ENCODE measurements around the gene ESYT2. TPM values are rescaled to one million over a fixed set of nuclear protein-coding genes. Genes with fewer than 3 reads are reported as not detected.

Gene ESYT2
- total RNA-seq, 1 donor from 2014 or later: 23.3 TPM

GRCh38 chr7:158784270-158784669 lies 45.0 kb downstream of the ESYT2 start:
- H3K36me3 Mint-ChIP-seq (ENCODE audit: low read depth): peaks cover 2% of the 10 kb centered on the region
- DNase-seq (ENCODE audit: low read depth, low spot score): no peak
- no peaks in the 10 kb centered on the region for H3K4me1 Mint-ChIP-seq
- H3K27ac Mint-ChIP-seq (ENCODE audit: unreplicated experiment): no peak overlapping the region
- H3K27me3 Mint-ChIP-seq (ENCODE audit: low read depth): no peaks in the 10 kb centered on the region
- no peaks in the 10 kb centered on the region for H3K9me3 Mint-ChIP-seq
- TF ChIP-seq CTCF (conservative IDR thresholded peaks at IDR 0.05): no peak
- H3K4me3 Mint-ChIP-seq: no peak overlapping the region

GRCh38 chr7:158783595-158783994 lies 45.7 kb downstream of the ESYT2 start:
- Mint-ChIP-seq H3K4me1 (no peaks in the 10 kb centered on the region), H3K4me3 (no peak overlapping the region), H3K9me3 (no peaks in the 10 kb centered on the region), H3K36me3 (ENCODE audit: low read depth) (peaks cover 2% of the 10 kb centered on the region), H3K27me3 (ENCODE audit: low read depth) (no peaks in the 10 kb centered on the region), H3K27ac (ENCODE audit: unreplicated experiment) (no peak overlapping the region)
- no peak for DNase-seq (ENCODE audit: low read depth, low spot score)
- no peak for TF ChIP-seq CTCF (conservative IDR thresholded peaks at IDR 0.05)

GRCh38 chr7:158782761-158783401 lies 46.4 kb downstream of the ESYT2 start:
- DNase-seq (ENCODE audit: low read depth, low spot score): no peak
- no peak overlapping the region for H3K27ac Mint-ChIP-seq (ENCODE audit: unreplicated experiment)
- no peaks in the 10 kb centered on the region for H3K9me3 Mint-ChIP-seq
- peaks cover 1% of the 10 kb centered on the region for H3K36me3 Mint-ChIP-seq (ENCODE audit: low read depth)
- no peak overlapping the region for H3K4me3 Mint-ChIP-seq
- no peaks in the 10 kb centered on the region for H3K27me3 Mint-ChIP-seq (ENCODE audit: low read depth)
- TF ChIP-seq CTCF (conservative IDR thresholded peaks at IDR 0.05): no peak
- no peaks in the 10 kb centered on the region for H3K4me1 Mint-ChIP-seq

GRCh38 chr7:158781974-158782664 lies 47.2 kb downstream of the ESYT2 start:
- no peaks in the 10 kb centered on the region for H3K9me3 Mint-ChIP-seq
- H3K4me1 Mint-ChIP-seq: no peaks in the 10 kb centered on the region
- no peak overlapping the region for H3K27ac Mint-ChIP-seq (ENCODE audit: unreplicated experiment)
- H3K36me3 Mint-ChIP-seq (ENCODE audit: low read depth): peaks cover 2% of the 10 kb centered on the region
- no peak for DNase-seq (ENCODE audit: low read depth, low spot score)
- no peak for TF ChIP-seq CTCF (conservative IDR thresholded peaks at IDR 0.05)
- no peaks in the 10 kb centered on the region for H3K27me3 Mint-ChIP-seq (ENCODE audit: low read depth)
- no peak overlapping the region for H3K4me3 Mint-ChIP-seq

GRCh38 chr7:158781217-158781973 lies 47.9 kb downstream of the ESYT2 start:
- no peaks in the 10 kb centered on the region for H3K4me1 Mint-ChIP-seq
- peaks cover 2% of the 10 kb centered on the region for H3K36me3 Mint-ChIP-seq (ENCODE audit: low read depth)
- no peaks in the 10 kb centered on the region for H3K27me3 Mint-ChIP-seq (ENCODE audit: low read depth)
- DNase-seq (ENCODE audit: low read depth, low spot score): no peak
- TF ChIP-seq CTCF (conservative IDR thresholded peaks at IDR 0.05): no peak
- H3K4me3 Mint-ChIP-seq: no peak overlapping the region
- H3K9me3 Mint-ChIP-seq: no peaks in the 10 kb centered on the region
- no peak overlapping the region for H3K27ac Mint-ChIP-seq (ENCODE audit: unreplicated experiment)
